Natural killer cell (primary cell): Measurements from ENCODE around the gene FDPS. TPM values are rescaled to one million over a fixed set of nuclear protein-coding genes. Genes with fewer than 3 reads are reported as not detected.

ENCODE experiments used
- ATAC-seq, 3 donors: fragments of 150-1000 bp in 2 of 3; fragments of 200-7000 bp in 1 of 3; cut with Tn5 transposase; 1 replicate in 1 of 3; 2 replicates in 2 of 3; pipeline ENCODE4 v1.10.0; 2021; ENCODE audit warnings: mild to moderate bottlenecking in 2 of 3, moderate library complexity in 2 of 3
- DNase-seq, 2 donors: peaks; one replicate each; pipeline versions ENCODE4 v3.0.0 to v3.0.0-alpha.2; 2013 to 2021; ENCODE audit warnings: mixed read lengths in 1 of 2
- H3K27ac ChIP-seq: one replicate; pipeline ENCODE4 v1.5.1; 2013; ENCODE audit warnings: mild to moderate bottlenecking, low read length
- H3K27me3 ChIP-seq: one replicate; pipeline ENCODE4 v1.6.1; 2013; ENCODE audit warnings: low read length; ENCODE audit not compliant: control insufficient read depth, insufficient read depth
- H3K36me3 ChIP-seq: one replicate; pipeline ENCODE4 v1.6.1; 2013; ENCODE audit warnings: low read length; ENCODE audit not compliant: control insufficient read depth, insufficient read depth
- H3K4me1 ChIP-seq: one replicate; pipeline ENCODE4 v1.6.1; 2013; ENCODE audit warnings: low read length; ENCODE audit not compliant: control insufficient read depth, insufficient read depth
- H3K4me3 ChIP-seq: one replicate; pipeline ENCODE4 v1.5.1; 2013; ENCODE audit warnings: low read length
- H3K9me3 ChIP-seq: one replicate; pipeline ENCODE4 v1.6.1; 2013; ENCODE audit warnings: low read length; ENCODE audit not compliant: control insufficient read depth, insufficient read depth
- H3K27ac Mint-ChIP-seq, 2 donors: one replicate each; pipeline ENCODE4 v1.8.0; 2022; ENCODE audit warnings: mild to moderate bottlenecking in 2 of 2, mixed read lengths in 2 of 2, moderate library complexity in 1 of 2
- H3K27me3 Mint-ChIP-seq, 2 donors: one replicate each; pipeline ENCODE4 v1.8.0; 2022; ENCODE audit warnings: low read depth in 2 of 2, mixed read lengths in 2 of 2
- H3K36me3 Mint-ChIP-seq: one replicate; pipeline ENCODE4 v1.8.0; 2022; ENCODE audit warnings: mixed read lengths
- H3K4me1 Mint-ChIP-seq, 2 donors: one replicate each; pipeline ENCODE4 v1.8.0; 2022; ENCODE audit warnings: mixed read lengths in 2 of 2
- H3K4me3 Mint-ChIP-seq: one replicate; pipeline ENCODE4 v1.8.0; 2022; ENCODE audit warnings: mild to moderate bottlenecking, moderate library complexity, mixed read lengths
- H3K9me3 Mint-ChIP-seq, 2 donors: one replicate each; pipeline ENCODE4 v1.8.0; 2022; ENCODE audit warnings: mixed read lengths in 2 of 2
- CTCF ChIP-seq: fragments of 200-600 bp; IDR thresholded peaks from one replicate; pipeline ENCODE4 v1.8.0; 2022; ENCODE audit warnings: antibody characterized with exemption
- WGBS: methylation state at CpG from one replicate; pipeline ENCODE4 v1.1.7; 2013; ENCODE audit warnings: missing lambda C conversion rate; ENCODE audit not compliant: insufficient coverage; 5-methylcytosine and 5-hydroxymethylcytosine counted together
- intact Hi-C: fragments of 100-400 bp; cut with micrococcal nuclease; formaldehyde crosslinking; loops from one replicate; pipeline ENCODE4 v1.14.2; 2022
- total RNA-seq, 4 donors: library from RNA; stranded (reverse); fragments of 120-200 nt in 1 of 4; gene quantifications; one replicate each; pipeline versions ENCODE4 v1.2.3 to v1.2.4, GENCODE V29; 2013 to 2022

Gene FDPS
- total RNA-seq, 3 donors from 2014 or later (not counting 1 experiment from before 2014, with no cell fraction given) = 105 to 110 (median 105) TPM

- Mint-ChIP-seq H3K27me3 (peaks cover 33 to 38% of the 10 kb centered on the region in 2 donors), H3K4me1 (peaks cover 0 to 4% of the 10 kb centered on the region in 2 donors)
- peaks cover 7% of the 10 kb centered on the region for H3K4me1 ChIP-seq
Observed at GRCh38 chr1:155296661-155297060, 12.0 kb upstream of the FDPS start.

GRCh38 chr1:155297384-155297783 is 11.3 kb upstream of the FDPS start:
- DNase-seq (no peak), ATAC-seq (no peak)
- Histone ChIP-seq H3K4me1 (peaks cover 7% of the 10 kb centered on the region), H3K4me3 (no peak overlapping the region), H3K9me3 (no peaks in the 10 kb centered on the region), H3K27ac (no peak overlapping the region), H3K36me3 (no peaks in the 10 kb centered on the region), H3K27me3 (peaks cover 12% of the 10 kb centered on the region)
- Mint-ChIP-seq H3K4me3 (no peak overlapping the region), H3K27ac (no peak overlapping the region), H3K9me3 (no peaks in the 10 kb centered on the region), H3K27me3 (peaks cover 33 to 37% of the 10 kb centered on the region in 2 donors), H3K4me1 (peaks cover 0 to 4% of the 10 kb centered on the region in 2 donors), H3K36me3 (no peaks in the 10 kb centered on the region)
- TF ChIP-seq CTCF = no peak
- 72% methylated on average over 7 of the region's 7 CpGs for WGBS
- intact Hi-C loops = no loop called here

More at GRCh38 chr1:155296661-155297060, 12.0 kb upstream of the FDPS start:
- DNase-seq (no peak), ATAC-seq (no peak)
- no peaks in the 10 kb centered on the region for H3K9me3 Mint-ChIP-seq
- Histone ChIP-seq H3K9me3 (no peaks in the 10 kb centered on the region), H3K36me3 (no peaks in the 10 kb centered on the region), H3K27ac (no peak overlapping the region), H3K27me3 (peaks cover 12% of the 10 kb centered on the region), H3K4me3 (no peak overlapping the region)
- intact Hi-C loops = no loop called here
- no peaks in the 10 kb centered on the region for H3K36me3 Mint-ChIP-seq
- 91% methylated on average over 3 of the region's 3 CpGs for WGBS
- H3K27ac Mint-ChIP-seq = no peak overlapping the region
- H3K4me3 Mint-ChIP-seq = no peak overlapping the region
- TF ChIP-seq CTCF = no peak

- Mint-ChIP-seq H3K9me3 (no peaks in the 10 kb centered on the region), H3K36me3 (no peaks in the 10 kb centered on the region), H3K27ac (no peak overlapping the region), H3K4me1 (no peaks in the 10 kb centered on the region), H3K4me3 (no peak overlapping the region), H3K27me3 (peaks cover 21 to 28% of the 10 kb centered on the region in 2 donors)
- no peak for TF ChIP-seq CTCF
- H3K4me1 ChIP-seq = peaks cover 6% of the 10 kb centered on the region
- 95% methylated on average over 7 of the region's 8 CpGs for WGBS
- no peak for DNase-seq
- peaks cover 7% of the 10 kb centered on the region for H3K27me3 ChIP-seq
- ATAC-seq = no peak
- H3K27ac ChIP-seq = no peak overlapping the region
- no peak overlapping the region for H3K4me3 ChIP-seq
- H3K9me3 ChIP-seq = no peaks in the 10 kb centered on the region
- intact Hi-C loops = no loop called here
- no peaks in the 10 kb centered on the region for H3K36me3 ChIP-seq
Observed at GRCh38 chr1:155300024-155300423, 8.6 kb upstream of the FDPS start.
